Activated T-cell treated with anti-CD3 and anti-CD28 coated beads, Interleukin-2, amount 50 U/mL, for 24 hours (primary cell): ENCODE measurements around the gene BMP8B.
"Not testable (repeated sequence)": the region's sequence is repeated elsewhere in the genome, so short reads cannot be mapped to it uniquely, and the experiment has no call there.

Experiments
- DNase-seq: peaks from one replicate; pipeline ENCODE4 v3.0.0-alpha.2; 2020
- H3K27ac Mint-ChIP-seq: 2 replicates; pipeline ENCODE4 v1.8.0; 2020; ENCODE audit warnings: mild to moderate bottlenecking, mixed read lengths
- H3K27me3 Mint-ChIP-seq: 2 replicates; pipeline ENCODE4 v1.8.0; 2020; ENCODE audit warnings: mixed read lengths
- H3K36me3 Mint-ChIP-seq: 2 replicates; pipeline ENCODE4 v1.8.0; 2020; ENCODE audit warnings: low read depth, mixed read lengths
- H3K4me1 Mint-ChIP-seq: 2 replicates; pipeline ENCODE4 v1.8.0; 2020; ENCODE audit warnings: low read depth, mixed read lengths
- H3K4me3 Mint-ChIP-seq: 2 replicates; pipeline ENCODE4 v1.8.0; 2020; ENCODE audit warnings: mild to moderate bottlenecking, moderate library complexity, mixed read lengths
- H3K9me3 Mint-ChIP-seq: 2 replicates; pipeline ENCODE4 v1.8.0; 2020; ENCODE audit warnings: mixed read lengths

The BMP8B gene

GRCh38 chr1:39822146-39822545 lies 33.5 kb upstream of the BMP8B start:
- H3K9me3 Mint-ChIP-seq = no peaks in the 10 kb centered on the region
- no peak overlapping the region for H3K27ac Mint-ChIP-seq
- DNase-seq = no peak
- H3K27me3 Mint-ChIP-seq = peaks cover 5% of the 10 kb centered on the region
- peaks cover 5% of the 10 kb centered on the region for H3K4me1 Mint-ChIP-seq
- H3K4me3 Mint-ChIP-seq = no peak overlapping the region
- no peaks in the 10 kb centered on the region for H3K36me3 Mint-ChIP-seq

- DNase-seq = no peak
- no peak overlapping the region for H3K27ac Mint-ChIP-seq
- H3K4me1 Mint-ChIP-seq = peaks cover 15% of the 10 kb centered on the region
- H3K36me3 Mint-ChIP-seq = no peaks in the 10 kb centered on the region
- no peaks in the 10 kb centered on the region for H3K9me3 Mint-ChIP-seq
- H3K4me3 Mint-ChIP-seq = no peak overlapping the region
- peaks cover 12% of the 10 kb centered on the region for H3K27me3 Mint-ChIP-seq
Observed at GRCh38 chr1:39819091-39819812, 30.6 kb upstream of the BMP8B start.

GRCh38 chr1:39818482-39818881 lies 29.8 kb upstream of the BMP8B start:
- Mint-ChIP-seq H3K4me3 (no peak overlapping the region), H3K36me3 (no peaks in the 10 kb centered on the region), H3K9me3 (no peaks in the 10 kb centered on the region), H3K27ac (no peak overlapping the region), H3K27me3 (peaks cover 12% of the 10 kb centered on the region), H3K4me1 (peaks cover 15% of the 10 kb centered on the region)
- DNase-seq = no peak

- Mint-ChIP-seq H3K4me3 (peak overlapping the region; percentile 18), H3K27ac (peak overlapping the region; percentile 73), H3K27me3 (peaks cover 12% of the 10 kb centered on the region), H3K4me1 (peaks cover 15% of the 10 kb centered on the region)
- H3K9me3 Mint-ChIP-seq, H3K36me3 Mint-ChIP-seq: not testable (repeated sequence)
- peak; percentile 73 for DNase-seq
Observed at GRCh38 chr1:39817091-39817932, 28.6 kb upstream of the BMP8B start.

- H3K4me3 Mint-ChIP-seq = peak overlapping the region; percentile 18
- H3K27me3 Mint-ChIP-seq = peaks cover 12% of the 10 kb centered on the region
- H3K9me3 Mint-ChIP-seq = no peaks in the 10 kb centered on the region
- H3K36me3 Mint-ChIP-seq = no peaks in the 10 kb centered on the region
- peak; percentile 80 for DNase-seq
- H3K27ac Mint-ChIP-seq = peak overlapping the region; percentile 48
- H3K4me1 Mint-ChIP-seq = peaks cover 15% of the 10 kb centered on the region
Observed at GRCh38 chr1:39816415-39817090, 27.9 kb upstream of the BMP8B start.

- no peak overlapping the region for H3K27ac Mint-ChIP-seq
Observed at GRCh38 chr1:39812913-39813312, 24.2 kb upstream of the BMP8B start.

GRCh38 chr1:39808784-39809517 lies 20.3 kb upstream of the BMP8B start:
- H3K9me3 Mint-ChIP-seq = peaks cover 2% of the 10 kb centered on the region
- no peak overlapping the region for H3K27ac Mint-ChIP-seq
- no peaks in the 10 kb centered on the region for H3K27me3 Mint-ChIP-seq
- no peaks in the 10 kb centered on the region for H3K4me1 Mint-ChIP-seq
- DNase-seq = no peak
- peaks cover 8% of the 10 kb centered on the region for H3K36me3 Mint-ChIP-seq
- H3K4me3 Mint-ChIP-seq = no peak overlapping the region

More at GRCh38 chr1:39812913-39813312, 24.2 kb upstream of the BMP8B start:
- Mint-ChIP-seq H3K4me1 (peaks cover 15% of the 10 kb centered on the region), H3K9me3 (no peaks in the 10 kb centered on the region), H3K27me3 (peaks cover 7% of the 10 kb centered on the region), H3K4me3 (no peak overlapping the region), H3K36me3 (no peaks in the 10 kb centered on the region)
- no peak for DNase-seq

GRCh38 chr1:39805385-39805784 lies 16.7 kb upstream of the BMP8B start:
- no peak overlapping the region for H3K4me3 Mint-ChIP-seq
- DNase-seq = no peak
- no peaks in the 10 kb centered on the region for H3K27me3 Mint-ChIP-seq
- H3K4me1 Mint-ChIP-seq = no peaks in the 10 kb centered on the region
- H3K27ac Mint-ChIP-seq = no peak overlapping the region
- peaks cover 2% of the 10 kb centered on the region for H3K9me3 Mint-ChIP-seq
- H3K36me3 Mint-ChIP-seq = peaks cover 8% of the 10 kb centered on the region

GRCh38 chr1:39802496-39803260 lies 14.0 kb upstream of the BMP8B start:
- no peak for DNase-seq
- Mint-ChIP-seq H3K4me3 (no peak overlapping the region), H3K27me3 (no peaks in the 10 kb centered on the region), H3K4me1 (peaks cover 15% of the 10 kb centered on the region), H3K27ac (no peak overlapping the region), H3K9me3 (peaks cover 2% of the 10 kb centered on the region), H3K36me3 (peaks cover 8% of the 10 kb centered on the region)

GRCh38 chr1:39800471-39800835 lies 11.8 kb upstream of the BMP8B start:
- H3K36me3 Mint-ChIP-seq = peaks cover 4% of the 10 kb centered on the region
- no peaks in the 10 kb centered on the region for H3K27me3 Mint-ChIP-seq
- H3K9me3 Mint-ChIP-seq = peaks cover 2% of the 10 kb centered on the region
- peaks cover 18% of the 10 kb centered on the region for H3K4me1 Mint-ChIP-seq
- DNase-seq = no peak
- no peak overlapping the region for H3K27ac Mint-ChIP-seq
- H3K4me3 Mint-ChIP-seq = no peak overlapping the region

- peaks cover 2% of the 10 kb centered on the region for H3K36me3 Mint-ChIP-seq
- peak overlapping the region; percentile 92 for H3K27ac Mint-ChIP-seq
- H3K27me3 Mint-ChIP-seq = no peaks in the 10 kb centered on the region
- peak overlapping the region; percentile 61 for H3K4me3 Mint-ChIP-seq
- H3K9me3 Mint-ChIP-seq = no peaks in the 10 kb centered on the region
- peak; percentile 84 for DNase-seq
- peaks cover 18% of the 10 kb centered on the region for H3K4me1 Mint-ChIP-seq
Observed at GRCh38 chr1:39799770-39800470, 11.3 kb upstream of the BMP8B start.

GRCh38 chr1:39798859-39799769 lies 10.4 kb upstream of the BMP8B start:
- Mint-ChIP-seq H3K4me1 (peaks cover 18% of the 10 kb centered on the region), H3K27ac (peak overlapping the region; percentile 92), H3K4me3 (peak overlapping the region; percentile 61)
- not testable (repeated sequence) for H3K27me3 Mint-ChIP-seq, H3K9me3 Mint-ChIP-seq, H3K36me3 Mint-ChIP-seq
- DNase-seq = peak; percentile 87
